ENCODE measurements around the gene CHAF1B. TPM values are rescaled to one million over a fixed set of nuclear protein-coding genes. Genes with fewer than 3 reads are reported as not detected.

Gene CHAF1B
- total and polyA plus RNA-seq, 5 donors from 2014 or later = 1.4 to 10.0 (median 3.4) TPM

DNA sequence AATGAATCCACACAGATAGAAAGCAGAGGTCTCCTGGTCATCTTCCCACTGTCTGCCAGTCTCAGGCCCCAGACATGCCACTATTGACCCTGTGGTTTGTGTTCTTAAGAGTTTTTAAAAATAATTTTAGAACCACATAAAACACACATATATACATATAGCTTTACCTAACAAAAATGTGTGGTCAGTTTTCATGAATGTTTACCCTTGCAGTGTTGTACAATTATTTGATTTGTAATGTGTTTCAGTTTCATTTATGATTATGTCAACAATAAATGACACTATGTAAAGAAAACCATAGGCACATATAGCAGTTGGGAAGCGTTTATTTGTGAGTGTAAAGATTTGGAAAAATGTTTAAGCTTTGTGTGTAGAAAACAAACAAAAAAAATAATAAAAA is 17.1 kb downstream of the CHAF1B start:
- DNase-seq (no peak), ATAC-seq (ENCODE audit: low read depth in 2 of 2) (no peak)
- Histone ChIP-seq H3K27ac (ENCODE audit: insufficient read depth, low read length, poor library complexity, severe bottlenecking) (no peak overlapping the region), H3K9me3 (ENCODE audit: control insufficient read depth in 2 of 2, low read length in 2 of 2) (no peaks in the 10 kb centered on the region), H3K36me3 (ENCODE audit: control insufficient read depth, insufficient read depth, low read length) (peaks cover 10% of the 10 kb centered on the region), H3K4me1 (ENCODE audit: control insufficient read depth, insufficient read depth, low read length, poor library complexity, severe bottlenecking) (no peaks in the 10 kb centered on the region), H3K27me3 (ENCODE audit: control insufficient read depth, insufficient read depth, low read length) (no peaks in the 10 kb centered on the region), H3K4me3 (ENCODE audit: low read depth, low read length) (no peak overlapping the region)
- Mint-ChIP-seq H3K9me3 (no peaks in the 10 kb centered on the region), H3K4me1 (peaks cover 0 to 4% (median 2%) of the 10 kb centered on the region in 4 donors), H3K4me3 (no peak overlapping the region), H3K27me3 (no peaks in the 10 kb centered on the region), H3K36me3 (peaks cover 24% of the 10 kb centered on the region), H3K27ac (no peak overlapping the region)

DNA sequence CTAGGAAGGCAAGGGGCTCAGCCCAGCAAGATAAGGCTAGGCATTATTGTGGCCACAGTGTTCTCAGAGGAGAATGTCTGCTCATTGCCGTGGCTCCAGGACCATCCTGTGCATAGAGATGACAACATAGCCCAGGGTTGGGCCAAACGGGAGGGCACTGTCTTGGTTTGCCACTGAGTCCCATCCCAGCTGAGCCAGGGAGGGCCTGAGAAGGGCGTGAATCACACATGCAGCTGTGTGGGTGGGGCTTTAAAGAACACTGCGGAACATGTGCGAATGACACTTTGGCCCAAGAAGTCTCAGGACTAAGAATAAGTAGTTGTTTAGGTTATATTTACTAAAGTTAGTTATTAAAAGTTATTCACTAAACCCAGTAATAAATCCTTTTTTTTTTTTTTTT is 18.5 kb downstream of the CHAF1B start:
- Mint-ChIP-seq H3K4me1 (peaks cover 0 to 4% (median 2%) of the 10 kb centered on the region in 4 donors), H3K9me3 (no peaks in the 10 kb centered on the region), H3K27ac (peak overlapping the region in 1 of 3 donors; percentile 31), H3K27me3 (no peaks in the 10 kb centered on the region), H3K4me3 (no peak overlapping the region), H3K36me3 (peaks cover 29% of the 10 kb centered on the region)
- no peak overlapping the region for H3K27ac ChIP-seq (ENCODE audit: insufficient read depth, low read length, poor library complexity, severe bottlenecking)
- H3K4me3 ChIP-seq (ENCODE audit: low read depth, low read length) = no peak overlapping the region
- no peak for DNase-seq
- no peaks in the 10 kb centered on the region for H3K27me3 ChIP-seq (ENCODE audit: control insufficient read depth, insufficient read depth, low read length)
- H3K9me3 ChIP-seq (ENCODE audit: control insufficient read depth in 2 of 2, low read length in 2 of 2) = no peaks in the 10 kb centered on the region
- H3K4me1 ChIP-seq (ENCODE audit: control insufficient read depth, insufficient read depth, low read length, poor library complexity, severe bottlenecking) = no peaks in the 10 kb centered on the region
- ATAC-seq (ENCODE audit: low read depth in 2 of 2) = no peak
- H3K36me3 ChIP-seq (ENCODE audit: control insufficient read depth, insufficient read depth, low read length) = peaks cover 10% of the 10 kb centered on the region

DNA sequence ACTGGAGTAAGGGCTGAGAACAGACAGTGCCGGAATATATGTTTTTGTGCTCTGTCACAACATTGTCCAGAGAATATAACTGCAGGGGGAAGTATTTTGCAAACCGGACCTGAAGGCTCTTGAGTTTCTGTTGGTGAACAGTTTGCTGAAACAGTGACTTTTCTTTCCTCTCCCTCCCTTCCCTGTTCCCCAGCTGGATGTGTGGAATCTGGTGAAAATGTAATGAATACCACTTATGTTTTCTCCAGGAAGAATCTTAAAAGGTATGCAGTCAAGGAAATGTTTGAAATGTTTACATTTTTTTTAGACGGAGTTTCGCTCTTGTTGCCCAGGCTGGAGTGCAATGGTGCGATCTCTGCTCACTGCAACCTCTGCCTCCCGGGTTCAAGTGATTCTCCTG is 23.4 kb downstream of the CHAF1B start:
- H3K9me3 ChIP-seq (ENCODE audit: control insufficient read depth in 2 of 2, low read length in 2 of 2) = no peaks in the 10 kb centered on the region
- H3K4me3 ChIP-seq (ENCODE audit: low read depth, low read length) = no peak overlapping the region
- H3K9me3 Mint-ChIP-seq = no peaks in the 10 kb centered on the region
- ATAC-seq (ENCODE audit: low read depth in 2 of 2) (no peak), DNase-seq (no peak)
- no peaks in the 10 kb centered on the region for H3K27me3 ChIP-seq (ENCODE audit: control insufficient read depth, insufficient read depth, low read length)
- H3K27ac Mint-ChIP-seq = no peak overlapping the region
- peaks cover 0 to 2% (median 0%) of the 10 kb centered on the region in 4 donors for H3K4me1 Mint-ChIP-seq
- no peaks in the 10 kb centered on the region for H3K27me3 Mint-ChIP-seq
- peaks cover under 1% of the 10 kb centered on the region for H3K36me3 ChIP-seq (ENCODE audit: control insufficient read depth, insufficient read depth, low read length)
- peaks cover 34% of the 10 kb centered on the region for H3K36me3 Mint-ChIP-seq
- H3K27ac ChIP-seq (ENCODE audit: insufficient read depth, low read length, poor library complexity, severe bottlenecking) = no peak overlapping the region
- H3K4me3 Mint-ChIP-seq = no peak overlapping the region
- no peaks in the 10 kb centered on the region for H3K4me1 ChIP-seq (ENCODE audit: control insufficient read depth, insufficient read depth, low read length, poor library complexity, severe bottlenecking)

DNA sequence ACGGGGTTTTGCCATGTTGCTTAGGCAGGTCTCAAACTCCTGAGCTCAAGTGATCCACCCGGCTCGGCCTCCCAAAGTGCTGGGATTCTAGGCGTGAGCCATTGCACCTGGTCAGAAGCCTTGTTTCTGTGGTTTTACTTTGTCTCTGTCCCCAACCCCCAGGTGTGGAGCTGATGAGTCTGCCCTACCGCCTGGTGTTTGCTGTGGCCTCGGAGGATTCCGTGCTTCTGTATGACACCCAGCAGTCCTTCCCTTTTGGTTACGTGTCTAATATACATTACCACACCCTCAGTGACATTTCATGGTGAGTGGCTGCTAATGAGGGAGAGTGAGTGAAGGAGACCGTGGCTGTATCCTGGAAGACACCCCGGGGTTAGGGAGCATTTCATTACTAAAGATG is 26.1 kb downstream of the CHAF1B start:
- Mint-ChIP-seq H3K9me3 (no peaks in the 10 kb centered on the region), H3K27ac (peak overlapping the region in 1 of 3 donors; percentile 42), H3K4me1 (no peaks in the 10 kb centered on the region), H3K27me3 (no peaks in the 10 kb centered on the region), H3K36me3 (peaks cover 46% of the 10 kb centered on the region), H3K4me3 (no peak overlapping the region)
- H3K36me3 ChIP-seq (ENCODE audit: control insufficient read depth, insufficient read depth, low read length) = peaks cover 4% of the 10 kb centered on the region
- H3K4me1 ChIP-seq (ENCODE audit: control insufficient read depth, insufficient read depth, low read length, poor library complexity, severe bottlenecking) = no peaks in the 10 kb centered on the region
- H3K27me3 ChIP-seq (ENCODE audit: control insufficient read depth, insufficient read depth, low read length) = no peaks in the 10 kb centered on the region
- no peak overlapping the region for H3K4me3 ChIP-seq (ENCODE audit: low read depth, low read length)
- H3K9me3 ChIP-seq (ENCODE audit: control insufficient read depth in 2 of 2, low read length in 2 of 2) = no peaks in the 10 kb centered on the region
- DNase-seq (no peak), ATAC-seq (ENCODE audit: low read depth in 2 of 2) (no peak)
- no peak overlapping the region for H3K27ac ChIP-seq (ENCODE audit: insufficient read depth, low read length, poor library complexity, severe bottlenecking)

DNA sequence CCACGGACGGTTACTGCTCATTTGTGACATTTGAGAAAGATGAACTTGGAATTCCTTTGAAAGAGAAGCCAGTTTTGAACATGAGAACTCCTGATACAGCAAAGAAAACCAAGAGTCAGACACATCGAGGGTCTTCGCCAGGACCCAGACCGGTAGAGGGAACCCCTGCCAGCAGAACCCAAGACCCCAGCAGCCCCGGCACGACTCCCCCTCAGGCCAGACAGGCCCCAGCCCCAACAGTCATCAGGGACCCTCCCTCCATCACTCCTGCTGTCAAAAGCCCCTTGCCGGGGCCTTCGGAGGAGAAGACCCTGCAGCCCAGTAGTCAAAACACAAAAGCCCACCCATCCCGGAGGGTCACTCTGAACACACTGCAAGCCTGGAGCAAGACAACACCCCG is 27.7 kb downstream of the CHAF1B start:
- Mint-ChIP-seq H3K27me3 (no peaks in the 10 kb centered on the region), H3K36me3 (peaks cover 41% of the 10 kb centered on the region), H3K27ac (no peak overlapping the region), H3K4me1 (no peaks in the 10 kb centered on the region), H3K9me3 (no peaks in the 10 kb centered on the region), H3K4me3 (no peak overlapping the region)
- Histone ChIP-seq H3K4me1 (ENCODE audit: control insufficient read depth, insufficient read depth, low read length, poor library complexity, severe bottlenecking) (no peaks in the 10 kb centered on the region), H3K36me3 (ENCODE audit: control insufficient read depth, insufficient read depth, low read length) (peaks cover 7% of the 10 kb centered on the region), H3K27ac (ENCODE audit: insufficient read depth, low read length, poor library complexity, severe bottlenecking) (no peak overlapping the region), H3K27me3 (ENCODE audit: control insufficient read depth, insufficient read depth, low read length) (no peaks in the 10 kb centered on the region), H3K4me3 (ENCODE audit: low read depth, low read length) (no peak overlapping the region), H3K9me3 (ENCODE audit: control insufficient read depth in 2 of 2, low read length in 2 of 2) (no peaks in the 10 kb centered on the region)
- ATAC-seq (ENCODE audit: low read depth in 2 of 2) = no peak
- DNase-seq = no peak

DNA sequence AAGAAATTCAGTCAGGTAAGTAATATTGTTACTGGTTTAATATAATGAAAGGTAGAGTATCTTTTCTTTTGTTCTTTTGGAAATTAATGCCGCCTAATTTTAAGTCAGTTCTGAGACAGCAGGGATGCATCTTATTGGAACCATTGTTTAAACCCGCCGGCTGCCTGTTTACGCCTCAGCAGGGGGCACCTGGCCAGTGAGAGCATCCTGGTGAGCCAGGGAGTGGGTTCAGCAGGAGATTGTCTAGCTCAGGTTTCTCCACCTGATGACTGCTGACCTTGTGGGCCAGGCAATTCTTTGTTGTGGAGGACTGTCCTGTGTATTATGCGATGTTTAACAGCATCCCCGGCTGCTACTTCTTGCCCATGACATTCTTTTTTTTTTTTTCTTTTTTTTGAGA is 30.2 kb downstream of the CHAF1B start:
- no peak for ATAC-seq (ENCODE audit: low read depth in 2 of 2)
- peaks cover 31% of the 10 kb centered on the region for H3K36me3 Mint-ChIP-seq

DNA sequence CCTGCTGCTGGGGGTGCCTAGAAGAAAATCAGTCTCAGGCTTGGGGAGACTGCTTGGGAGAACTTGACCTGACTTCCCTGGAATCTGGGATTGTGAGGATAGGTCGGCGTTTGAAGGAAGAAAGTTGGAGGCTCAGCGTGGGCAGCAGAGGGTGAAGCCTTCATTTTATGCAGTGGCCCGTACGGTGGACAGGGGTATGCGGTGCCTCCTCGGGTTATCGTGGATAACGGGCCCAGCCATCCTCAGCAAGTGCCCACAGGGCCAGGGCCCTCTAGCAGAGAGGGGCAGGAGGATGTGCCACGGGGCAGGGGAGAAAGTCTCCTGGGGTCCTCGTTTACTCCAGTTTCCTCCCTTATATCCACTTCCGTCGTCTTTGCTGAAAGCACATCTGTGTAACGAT is 34.0 kb downstream of the CHAF1B start:
- no peaks in the 10 kb centered on the region for H3K4me1 ChIP-seq (ENCODE audit: control insufficient read depth, insufficient read depth, low read length, poor library complexity, severe bottlenecking)
- DNase-seq (no peak), ATAC-seq (ENCODE audit: low read depth in 2 of 2) (no peak)
- no peaks in the 10 kb centered on the region for H3K27me3 ChIP-seq (ENCODE audit: control insufficient read depth, insufficient read depth, low read length)
- Mint-ChIP-seq H3K27ac (no peak overlapping the region), H3K4me3 (no peak overlapping the region), H3K27me3 (no peaks in the 10 kb centered on the region), H3K4me1 (no peaks in the 10 kb centered on the region), H3K9me3 (no peaks in the 10 kb centered on the region), H3K36me3 (peaks cover 8% of the 10 kb centered on the region)
- no peaks in the 10 kb centered on the region for H3K9me3 ChIP-seq (ENCODE audit: control insufficient read depth in 2 of 2, low read length in 2 of 2)
- no peak overlapping the region for H3K27ac ChIP-seq (ENCODE audit: insufficient read depth, low read length, poor library complexity, severe bottlenecking)
- peaks cover 7% of the 10 kb centered on the region for H3K36me3 ChIP-seq (ENCODE audit: control insufficient read depth, insufficient read depth, low read length)
- no peak overlapping the region for H3K4me3 ChIP-seq (ENCODE audit: low read depth, low read length)

More for the DNA sequence above, 30.2 kb downstream of the CHAF1B start:
- H3K27ac Mint-ChIP-seq = no peak overlapping the region
- Histone ChIP-seq H3K4me3 (ENCODE audit: low read depth, low read length) (no peak overlapping the region), H3K27ac (ENCODE audit: insufficient read depth, low read length, poor library complexity, severe bottlenecking) (no peak overlapping the region), H3K9me3 (ENCODE audit: control insufficient read depth in 2 of 2, low read length in 2 of 2) (no peaks in the 10 kb centered on the region), H3K36me3 (ENCODE audit: control insufficient read depth, insufficient read depth, low read length) (peaks cover 7% of the 10 kb centered on the region), H3K4me1 (ENCODE audit: control insufficient read depth, insufficient read depth, low read length, poor library complexity, severe bottlenecking) (no peaks in the 10 kb centered on the region), H3K27me3 (ENCODE audit: control insufficient read depth, insufficient read depth, low read length) (no peaks in the 10 kb centered on the region)
- DNase-seq = no peak
- H3K4me3 Mint-ChIP-seq = no peak overlapping the region
- no peaks in the 10 kb centered on the region for H3K27me3 Mint-ChIP-seq
- H3K4me1 Mint-ChIP-seq = no peaks in the 10 kb centered on the region
- H3K9me3 Mint-ChIP-seq = no peaks in the 10 kb centered on the region

DNA sequence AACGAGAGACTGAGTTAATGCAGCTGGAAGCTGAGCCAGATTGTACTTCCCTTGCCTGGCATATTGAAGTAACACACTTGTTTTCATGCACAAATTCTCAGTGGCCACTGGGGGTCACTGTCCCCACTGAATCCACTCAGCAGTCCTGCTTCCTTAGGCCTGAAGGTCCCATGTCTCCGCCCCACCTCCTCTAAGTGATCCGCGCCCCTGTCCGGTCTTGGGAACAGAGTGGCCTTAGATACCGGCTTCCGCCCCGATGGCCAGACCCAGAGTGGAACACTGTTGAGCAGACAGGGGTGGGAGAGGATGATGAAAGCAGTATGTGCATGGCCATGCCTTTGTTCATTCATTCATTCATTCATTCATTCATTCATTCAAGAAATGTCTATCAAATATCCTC is 34.8 kb downstream of the CHAF1B start:
- DNase-seq = peak in 1 of 3 donors; percentile 70
- no peak overlapping the region for H3K27ac Mint-ChIP-seq
- no peak for ATAC-seq (ENCODE audit: low read depth in 2 of 2)

More for the DNA sequence above, 34.8 kb downstream of the CHAF1B start:
- H3K27me3 ChIP-seq (ENCODE audit: control insufficient read depth, insufficient read depth, low read length) = no peaks in the 10 kb centered on the region
- peaks cover 7% of the 10 kb centered on the region for H3K36me3 ChIP-seq (ENCODE audit: control insufficient read depth, insufficient read depth, low read length)
- H3K9me3 Mint-ChIP-seq = no peaks in the 10 kb centered on the region
- H3K27me3 Mint-ChIP-seq = no peaks in the 10 kb centered on the region
- H3K27ac ChIP-seq (ENCODE audit: insufficient read depth, low read length, poor library complexity, severe bottlenecking) = no peak overlapping the region
- no peaks in the 10 kb centered on the region for H3K9me3 ChIP-seq (ENCODE audit: control insufficient read depth in 2 of 2, low read length in 2 of 2)
- no peaks in the 10 kb centered on the region for H3K4me1 ChIP-seq (ENCODE audit: control insufficient read depth, insufficient read depth, low read length, poor library complexity, severe bottlenecking)
- no peak overlapping the region for H3K4me3 Mint-ChIP-seq
- H3K36me3 Mint-ChIP-seq = peaks cover 5% of the 10 kb centered on the region
- H3K4me1 Mint-ChIP-seq = no peaks in the 10 kb centered on the region
- H3K4me3 ChIP-seq (ENCODE audit: low read depth, low read length) = no peak overlapping the region
